Measurements from ENCODE around the gene LSM12. TPM values are rescaled to one million over a fixed set of nuclear protein-coding genes. Genes with fewer than 3 reads are reported as not detected.

Gene LSM12
- total RNA-seq, 1 donor from 2014 or later: 57.3 TPM

DNA sequence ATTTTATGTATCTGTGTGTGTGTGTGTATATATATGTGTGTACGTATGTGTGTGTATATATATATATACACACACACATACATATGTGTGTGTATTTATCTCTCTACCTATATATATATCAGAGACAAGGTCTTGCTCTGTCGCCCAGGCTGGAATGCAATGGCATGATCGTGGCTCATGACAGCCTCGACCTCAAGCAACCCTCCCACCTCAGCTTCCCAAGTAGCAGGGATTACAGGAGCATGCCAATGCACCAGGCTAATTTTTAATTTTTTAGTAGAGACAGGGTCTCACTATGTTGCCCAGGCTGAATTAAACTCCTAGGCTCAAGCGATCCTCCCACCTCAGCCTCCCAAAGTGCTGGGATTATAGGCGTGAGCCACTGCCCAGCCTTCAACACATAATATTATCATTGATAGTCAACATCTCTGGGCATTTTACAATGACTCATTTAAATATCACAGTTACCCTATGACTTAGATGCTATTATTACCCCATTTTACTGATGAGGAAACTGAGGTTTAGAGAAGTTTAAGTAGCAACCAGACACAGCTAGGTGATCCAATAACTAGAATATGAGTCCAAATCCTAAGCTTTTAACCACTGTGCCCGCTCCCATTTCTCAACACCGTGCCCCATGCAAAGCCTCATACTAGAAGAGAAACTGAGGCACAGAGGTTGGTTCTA, 28.4 kb upstream of the LSM12 start:
- DNase-seq: no peak
- ChIA-PET CTCF (no interaction called here), POLR2A (no interaction called here)
- H3K27me3 Mint-ChIP-seq: no peaks in the 10 kb centered on the region
- H3K27ac Mint-ChIP-seq: no peak overlapping the region
- intact Hi-C loops (cut with micrococcal nuclease): no loop called here
- ATAC-seq (ENCODE audit: low read depth): no peak
- no peaks in the 10 kb centered on the region for H3K9me3 Mint-ChIP-seq
- TF ChIP-seq, protein P1, sequence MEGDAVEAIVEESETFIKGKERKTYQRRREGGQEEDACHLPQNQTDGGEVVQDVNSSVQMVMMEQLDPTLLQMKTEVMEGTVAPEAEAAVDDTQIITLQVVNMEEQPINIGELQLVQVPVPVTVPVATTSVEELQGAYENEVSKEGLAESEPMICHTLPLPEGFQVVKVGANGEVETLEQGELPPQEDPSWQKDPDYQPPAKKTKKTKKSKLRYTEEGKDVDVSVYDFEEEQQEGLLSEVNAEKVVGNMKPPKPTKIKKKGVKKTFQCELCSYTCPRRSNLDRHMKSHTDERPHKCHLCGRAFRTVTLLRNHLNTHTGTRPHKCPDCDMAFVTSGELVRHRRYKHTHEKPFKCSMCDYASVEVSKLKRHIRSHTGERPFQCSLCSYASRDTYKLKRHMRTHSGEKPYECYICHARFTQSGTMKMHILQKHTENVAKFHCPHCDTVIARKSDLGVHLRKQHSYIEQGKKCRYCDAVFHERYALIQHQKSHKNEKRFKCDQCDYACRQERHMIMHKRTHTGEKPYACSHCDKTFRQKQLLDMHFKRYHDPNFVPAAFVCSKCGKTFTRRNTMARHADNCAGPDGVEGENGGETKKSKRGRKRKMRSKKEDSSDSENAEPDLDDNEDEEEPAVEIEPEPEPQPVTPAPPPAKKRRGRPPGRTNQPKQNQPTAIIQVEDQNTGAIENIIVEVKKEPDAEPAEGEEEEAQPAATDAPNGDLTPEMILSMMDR (IDR thresholded peaks at IDR 0.05): no peak
- H3K4me3 Mint-ChIP-seq: no peak overlapping the region
- H3K4me1 Mint-ChIP-seq: peaks cover 14% of the 10 kb centered on the region
- peaks cover 22% of the 10 kb centered on the region for H3K36me3 Mint-ChIP-seq (ENCODE audit: low read depth)

DNA sequence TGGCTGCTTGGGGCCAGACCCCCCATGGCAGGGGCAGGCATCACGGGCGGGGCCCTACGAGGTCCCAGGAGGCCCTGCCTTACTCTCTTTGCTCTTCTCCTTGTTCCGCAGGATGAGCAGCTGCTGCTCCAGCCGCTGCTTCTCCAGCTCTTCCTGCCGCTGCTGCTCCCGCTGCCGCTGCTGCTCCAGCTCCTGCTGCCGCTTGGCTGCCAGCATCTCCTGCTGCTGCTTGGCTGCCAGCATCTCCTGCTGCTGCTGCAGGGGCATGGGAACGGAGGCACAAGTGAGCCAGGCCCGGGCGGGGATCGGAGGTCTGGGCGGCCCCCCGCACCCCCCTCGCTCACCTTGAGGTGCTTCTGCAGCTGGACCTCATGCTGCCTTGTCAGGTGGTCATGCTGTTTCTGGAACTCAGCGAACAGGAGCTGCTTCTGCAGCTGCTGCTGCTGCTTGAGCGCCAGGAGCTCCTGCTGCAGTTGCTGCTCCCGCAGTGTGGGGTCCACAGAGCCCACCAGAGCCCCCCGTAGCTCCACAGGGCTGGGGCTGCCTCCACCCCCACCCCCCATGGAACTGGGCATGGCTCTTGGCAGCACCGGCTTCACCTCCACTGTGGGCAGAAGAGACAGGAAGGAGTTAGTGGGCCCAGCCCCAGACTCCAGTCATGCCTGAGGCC, 26.9 kb upstream of the LSM12 start:
- DNase-seq: no peak
- ChIA-PET POLR2A (no interaction called here), CTCF (no interaction called here)
- no peaks in the 10 kb centered on the region for H3K9me3 Mint-ChIP-seq
- H3K27me3 Mint-ChIP-seq: no peaks in the 10 kb centered on the region
- peaks cover 28% of the 10 kb centered on the region for H3K36me3 Mint-ChIP-seq (ENCODE audit: low read depth)
- intact Hi-C loops (cut with micrococcal nuclease): no loop called here
- H3K27ac Mint-ChIP-seq: no peak overlapping the region
- peaks cover 11% of the 10 kb centered on the region for H3K4me1 Mint-ChIP-seq
- H3K4me3 Mint-ChIP-seq: no peak overlapping the region
- no peak for ATAC-seq (ENCODE audit: low read depth)
- TF ChIP-seq, protein P1 (IDR thresholded peaks at IDR 0.05): no peak

DNA sequence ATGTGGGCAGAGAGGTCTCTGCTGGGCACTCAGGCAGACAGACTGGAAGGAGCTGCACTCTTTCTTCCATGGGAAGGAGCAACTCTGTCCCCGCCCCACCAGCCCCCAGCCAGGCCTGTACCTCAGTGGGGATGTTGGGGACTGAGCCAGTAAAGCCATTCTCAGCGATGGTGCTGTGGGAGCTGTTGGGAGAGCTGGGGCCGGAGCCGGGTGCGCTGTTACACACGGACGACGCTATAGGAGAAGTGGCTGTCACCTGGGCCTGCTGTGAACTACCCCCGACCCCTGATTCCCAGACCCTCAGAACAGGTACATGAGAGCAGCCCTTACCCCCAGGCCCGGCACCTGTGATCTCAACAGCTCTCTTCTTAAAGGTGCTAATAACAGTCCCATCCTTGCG, 25.6 kb upstream of the LSM12 start:
- ChIA-PET POLR2A (no interaction called here), CTCF (no interaction called here)
- Mint-ChIP-seq H3K27ac (no peak overlapping the region), H3K4me1 (peaks cover 8% of the 10 kb centered on the region), H3K9me3 (no peaks in the 10 kb centered on the region), H3K27me3 (no peaks in the 10 kb centered on the region), H3K36me3 (ENCODE audit: low read depth) (peaks cover 39% of the 10 kb centered on the region), H3K4me3 (no peak overlapping the region)
- ATAC-seq (ENCODE audit: low read depth) (no peak), DNase-seq (no peak)
- TF ChIP-seq, protein P1 (IDR thresholded peaks at IDR 0.05): no peak
- intact Hi-C loops (cut with micrococcal nuclease): no loop called here

DNA sequence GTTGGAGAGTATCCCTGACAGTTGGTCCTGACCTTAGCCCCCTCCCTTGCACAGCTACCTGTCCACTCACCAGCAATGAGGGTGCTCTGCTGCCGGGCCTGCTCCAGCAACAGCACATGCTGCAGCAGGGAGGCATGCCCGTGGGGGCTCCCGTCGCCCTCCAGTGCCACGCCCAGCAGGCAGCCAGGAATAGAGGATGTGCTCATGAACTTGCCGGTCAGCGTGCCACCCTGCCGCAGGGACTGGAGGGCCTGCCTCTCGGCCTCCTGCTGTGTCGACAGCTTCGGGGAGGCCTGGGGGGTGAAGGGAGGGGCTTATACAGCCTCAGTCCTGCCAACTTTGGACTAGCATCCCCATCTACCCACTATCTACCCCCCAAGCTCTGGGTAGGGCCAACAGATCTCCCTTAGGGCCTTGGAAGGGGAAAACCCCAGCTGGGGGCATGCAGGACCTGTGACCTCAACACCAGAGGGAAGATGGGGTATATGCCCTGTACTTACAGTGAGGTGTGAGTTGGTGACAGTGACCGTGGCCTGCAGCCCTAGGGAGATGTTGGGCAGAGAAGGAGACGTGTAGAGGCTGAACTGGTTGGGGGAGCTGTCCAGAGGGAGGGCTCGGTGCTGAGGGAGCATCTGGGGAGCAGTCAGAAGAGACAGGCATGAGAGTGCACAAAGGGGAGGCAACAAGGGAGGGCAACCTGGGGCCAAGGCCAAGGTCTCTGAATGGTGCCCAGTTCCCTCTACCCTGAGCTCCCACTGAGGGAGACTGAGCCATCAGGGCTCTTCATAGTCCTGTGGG, 24.9 kb upstream of the LSM12 start:
- Mint-ChIP-seq H3K36me3 (ENCODE audit: low read depth) (peaks cover 41% of the 10 kb centered on the region), H3K4me3 (no peak overlapping the region), H3K9me3 (no peaks in the 10 kb centered on the region), H3K27ac (no peak overlapping the region), H3K27me3 (no peaks in the 10 kb centered on the region), H3K4me1 (peaks cover 6% of the 10 kb centered on the region)
- CTCF ChIA-PET: no interaction called here
- POLR2A ChIA-PET: no interaction called here
- DNase-seq (no peak), ATAC-seq (ENCODE audit: low read depth) (no peak)
- intact Hi-C loops (cut with micrococcal nuclease): no loop called here
- TF ChIP-seq, protein P1 (IDR thresholded peaks at IDR 0.05): no peak

DNA sequence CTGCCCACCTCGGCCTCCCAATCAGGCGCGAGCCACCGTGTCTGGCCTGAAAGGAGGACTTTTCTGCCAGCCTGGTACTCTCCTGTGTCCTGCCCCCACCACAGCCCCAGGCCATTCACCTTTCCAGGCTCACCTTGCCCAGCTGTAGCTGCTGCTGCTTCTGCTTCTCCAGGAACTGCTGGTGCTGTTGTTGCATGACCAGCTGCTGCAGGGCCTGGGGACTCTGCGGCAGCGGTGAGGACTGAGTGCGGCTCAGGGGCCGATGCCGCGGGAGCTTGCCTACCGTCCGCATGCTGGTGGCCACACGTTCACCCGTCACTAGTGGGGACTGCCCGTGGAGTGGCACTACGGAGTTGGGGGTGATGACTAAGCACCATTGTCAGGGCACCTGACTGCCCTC, 21.8 kb upstream of the LSM12 start:
- Mint-ChIP-seq H3K4me1 (no peaks in the 10 kb centered on the region), H3K27me3 (no peaks in the 10 kb centered on the region), H3K36me3 (ENCODE audit: low read depth) (peaks cover 57% of the 10 kb centered on the region), H3K27ac (no peak overlapping the region), H3K9me3 (no peaks in the 10 kb centered on the region), H3K4me3 (no peak overlapping the region)
- CTCF ChIA-PET: no interaction called here
- DNase-seq (no peak), ATAC-seq (ENCODE audit: low read depth) (no peak)
- POLR2A ChIA-PET: no interaction called here
- TF ChIP-seq, protein P1 (IDR thresholded peaks at IDR 0.05): no peak
- intact Hi-C loops (cut with micrococcal nuclease): no loop called here
